Neural cell (in vitro differentiated cells): Measurements from ENCODE around the gene MT1H. TPM values are rescaled to one million over a fixed set of nuclear protein-coding genes. Genes with fewer than 3 reads are reported as not detected.
"Not testable (repeated sequence)": the region's sequence is repeated elsewhere in the genome, so short reads cannot be mapped to it uniquely, and the experiment has no call there.

Experiments used
- H2AFZ ChIP-seq: fragments of 200-600, 300-800 bp; sonication (generic), shearing (Covaris generic); 2 replicates; pipeline ENCODE4 v1.6.0; 2014; ENCODE audit warnings: low read depth, mild to moderate bottlenecking, antibody characterized with exemption, low read length, moderate library complexity
- H3F3A ChIP-seq: fragments of 200-600 bp; shearing (Covaris generic); 2 replicates; pipeline ENCODE4 v1.6.1; 2016; ENCODE audit warnings: mild to moderate bottlenecking, moderate library complexity, mixed read lengths, antibody characterized with exemption, low read length; ENCODE audit not compliant: insufficient read depth, poor library complexity, severe bottlenecking
- H3K27ac ChIP-seq: fragments of 200-600, 300-800 bp; sonication (generic), shearing (Covaris generic); 2 replicates; pipeline ENCODE4 v1.5.1; 2014; ENCODE audit warnings: mild to moderate bottlenecking, low read length, moderate library complexity
- H3K27me3 ChIP-seq: fragments of 300-800, 200-600 bp; sonication (generic), shearing (Covaris generic); 2 replicates; pipeline ENCODE4 v1.6.0; 2014; ENCODE audit warnings: mild to moderate bottlenecking, low read depth, low read length, moderate library complexity; ENCODE audit not compliant: insufficient read depth
- H3K36me3 ChIP-seq: fragments of 300-800, 200-600 bp; sonication (generic), shearing (Covaris generic); 2 replicates; pipeline ENCODE4 v1.5.1; 2014; ENCODE audit warnings: mild to moderate bottlenecking, antibody characterized with exemption, low read length, moderate library complexity; ENCODE audit not compliant: insufficient read depth
- H3K4me2 ChIP-seq: fragments of 300-800, 200-600 bp; sonication (generic), shearing (Covaris generic); 2 replicates; pipeline ENCODE4 v1.6.0; 2014; ENCODE audit warnings: mild to moderate bottlenecking, low read length
- H3K4me3 ChIP-seq: fragments of 300-800, 200-600 bp; sonication (generic), shearing (Covaris generic); 2 replicates; pipeline ENCODE4 v1.5.1; 2014; ENCODE audit warnings: mild to moderate bottlenecking, low read length, moderate library complexity
- H3K79me2 ChIP-seq: fragments of 200-600 bp; shearing (Covaris generic); replicated peaks from 2 replicates; pipeline ENCODE4 v1.6.0; 2014; ENCODE audit warnings: mild to moderate bottlenecking, low read length, moderate library complexity; ENCODE audit not compliant: insufficient read depth
- H3K9ac ChIP-seq: fragments of 300-800, 200-600 bp; sonication (generic), shearing (Covaris generic); 2 replicates; pipeline ENCODE4 v1.6.1; 2016; ENCODE audit warnings: mild to moderate bottlenecking, low read length, mixed read lengths
- H3K9me2 ChIP-seq: fragments of 200-600 bp; shearing (Covaris generic); 2 replicates; pipeline ENCODE4 v1.6.1; 2016; ENCODE audit warnings: mild to moderate bottlenecking, low read length, mixed read lengths; ENCODE audit not compliant: insufficient read depth
- H3K9me3 ChIP-seq: fragments of 200-600, 300-800 bp; sonication (generic), shearing (Covaris generic); 2 replicates; pipeline ENCODE4 v1.6.1; 2016; ENCODE audit warnings: mild to moderate bottlenecking, mixed run types, low read length, moderate library complexity, mixed read lengths
- H4K20me1 ChIP-seq: fragments of 200-600 bp; shearing (Covaris generic); 2 replicates; pipeline ENCODE4 v1.6.1; 2016; ENCODE audit warnings: mild to moderate bottlenecking, mixed run types; ENCODE audit not compliant: insufficient read depth
- CTCF ChIP-seq: fragments of 450-650 bp; IDR thresholded peaks from 2 replicates; pipeline ENCODE4 v1.5.1; 2014; ENCODE audit warnings: antibody characterized with exemption, mild to moderate bottlenecking, moderate library complexity; ENCODE audit not compliant: poor library complexity, severe bottlenecking
- EP300 ChIP-seq: fragments of 450-650 bp; conservative IDR thresholded peaks from 2 replicates; pipeline ENCODE4 v1.6.1; 2014; ENCODE audit warnings: antibody characterized with exemption, mild to moderate bottlenecking, moderate library complexity; ENCODE audit not compliant: poor library complexity, severe bottlenecking
- EZH2 ChIP-seq: fragments of 200-600, 300-800 bp; shearing (Covaris generic), sonication (generic); IDR thresholded peaks from 2 replicates; pipeline ENCODE4 v1.6.1; 2014; ENCODE audit warnings: antibody characterized with exemption, low read length, borderline replicate concordance, mild to moderate bottlenecking; ENCODE audit not compliant: insufficient read depth, poor library complexity, severe bottlenecking
- MXI1 ChIP-seq: fragments of 450-650 bp; conservative IDR thresholded peaks from 2 replicates; pipeline ENCODE4 v1.6.1; 2014; ENCODE audit warnings: antibody characterized with exemption, mild to moderate bottlenecking; ENCODE audit not compliant: poor library complexity, severe bottlenecking
- POLR2AphosphoS5 ChIP-seq: IDR thresholded peaks from 2 replicates; pipeline ENCODE4 v1.6.1; 2012
- RAD21 ChIP-seq: fragments of 450-650 bp; conservative IDR thresholded peaks from 2 replicates; pipeline ENCODE4 v1.6.1; 2014; ENCODE audit warnings: antibody characterized with exemption, mild to moderate bottlenecking, moderate library complexity
- SMC3 ChIP-seq: fragments of 450-650 bp; conservative IDR thresholded peaks from 2 replicates; pipeline ENCODE4 v1.6.1; 2014; ENCODE audit warnings: antibody characterized with exemption, mild to moderate bottlenecking, moderate library complexity; ENCODE audit not compliant: poor library complexity
- TAF1 ChIP-seq: IDR thresholded peaks from 2 replicates; pipeline ENCODE4 v1.6.1; 2012; ENCODE audit warnings: low read depth
- polyA plus RNA-seq: library from polyadenylated mRNA; depleted of rRNA; stranded (reverse); fragments of >200 nt; gene quantifications from 2 replicates; pipeline ENCODE4 v1.2.3, GENCODE V29; 2014
- TF ChIP-seq, protein P1 (sequence below): IDR thresholded peaks from 2 replicates; pipeline ENCODE4 v1.6.1; 2012; ENCODE audit warnings: borderline replicate concordance

Gene MT1H
- polyA plus RNA-seq, 1 donor from 2014 or later = not detected

GRCh38 chr16:56674570-56674969 lies 5.0 kb downstream of the MT1H start:
- not testable (repeated sequence) for H2AFZ ChIP-seq, H3K79me2 ChIP-seq, H3K9ac ChIP-seq, H3K27ac ChIP-seq, H3K36me3 ChIP-seq, H3K9me3 ChIP-seq, H3F3A ChIP-seq, H4K20me1 ChIP-seq, H3K4me2 ChIP-seq, H3K4me3 ChIP-seq, H3K9me2 ChIP-seq
- H3K27me3 ChIP-seq = peaks cover 80% of the 10 kb centered on the region

GRCh38 chr16:56675685-56676210 lies 6.1 kb downstream of the MT1H start:
- Histone ChIP-seq H3K4me3 (peak overlapping the region; percentile 25), H3K9me3 (no peaks in the 10 kb centered on the region), H3K27ac (no peak overlapping the region), H3F3A (no peaks in the 10 kb centered on the region), H3K9ac (no peak overlapping the region), H3K36me3 (no peaks in the 10 kb centered on the region), H3K27me3 (peaks cover 68% of the 10 kb centered on the region), H4K20me1 (no peaks in the 10 kb centered on the region), H2AFZ (no peak overlapping the region), H3K4me2 (no peak overlapping the region), H3K9me2 (no peaks in the 10 kb centered on the region), H3K79me2 (no peaks in the 10 kb centered on the region)
- TF ChIP-seq SMC3 = no peak
- TF ChIP-seq EP300 = no peak
- TF ChIP-seq MXI1 = no peak
- no peak for TF ChIP-seq EZH2
- TF ChIP-seq CTCF = no peak
- TF ChIP-seq POLR2AphosphoS5 = no peak
- TF ChIP-seq TAF1 = no peak
- TF ChIP-seq, protein P1, sequence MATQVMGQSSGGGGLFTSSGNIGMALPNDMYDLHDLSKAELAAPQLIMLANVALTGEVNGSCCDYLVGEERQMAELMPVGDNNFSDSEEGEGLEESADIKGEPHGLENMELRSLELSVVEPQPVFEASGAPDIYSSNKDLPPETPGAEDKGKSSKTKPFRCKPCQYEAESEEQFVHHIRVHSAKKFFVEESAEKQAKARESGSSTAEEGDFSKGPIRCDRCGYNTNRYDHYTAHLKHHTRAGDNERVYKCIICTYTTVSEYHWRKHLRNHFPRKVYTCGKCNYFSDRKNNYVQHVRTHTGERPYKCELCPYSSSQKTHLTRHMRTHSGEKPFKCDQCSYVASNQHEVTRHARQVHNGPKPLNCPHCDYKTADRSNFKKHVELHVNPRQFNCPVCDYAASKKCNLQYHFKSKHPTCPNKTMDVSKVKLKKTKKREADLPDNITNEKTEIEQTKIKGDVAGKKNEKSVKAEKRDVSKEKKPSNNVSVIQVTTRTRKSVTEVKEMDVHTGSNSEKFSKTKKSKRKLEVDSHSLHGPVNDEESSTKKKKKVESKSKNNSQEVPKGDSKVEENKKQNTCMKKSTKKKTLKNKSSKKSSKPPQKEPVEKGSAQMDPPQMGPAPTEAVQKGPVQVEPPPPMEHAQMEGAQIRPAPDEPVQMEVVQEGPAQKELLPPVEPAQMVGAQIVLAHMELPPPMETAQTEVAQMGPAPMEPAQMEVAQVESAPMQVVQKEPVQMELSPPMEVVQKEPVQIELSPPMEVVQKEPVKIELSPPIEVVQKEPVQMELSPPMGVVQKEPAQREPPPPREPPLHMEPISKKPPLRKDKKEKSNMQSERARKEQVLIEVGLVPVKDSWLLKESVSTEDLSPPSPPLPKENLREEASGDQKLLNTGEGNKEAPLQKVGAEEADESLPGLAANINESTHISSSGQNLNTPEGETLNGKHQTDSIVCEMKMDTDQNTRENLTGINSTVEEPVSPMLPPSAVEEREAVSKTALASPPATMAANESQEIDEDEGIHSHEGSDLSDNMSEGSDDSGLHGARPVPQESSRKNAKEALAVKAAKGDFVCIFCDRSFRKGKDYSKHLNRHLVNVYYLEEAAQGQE = no peak
- no peak for TF ChIP-seq RAD21

- no peak overlapping the region for H3K27ac ChIP-seq
- H3K4me3 ChIP-seq = no peak overlapping the region
- H3K9ac ChIP-seq = no peak overlapping the region
- H3K79me2 ChIP-seq = no peaks in the 10 kb centered on the region
- no peaks in the 10 kb centered on the region for H3K9me3 ChIP-seq
- TF ChIP-seq MXI1 (no peak), EZH2 (no peak), SMC3 (no peak), RAD21 (no peak), POLR2AphosphoS5 (no peak), TAF1 (no peak), CTCF (no peak), EP300 (no peak)
- TF ChIP-seq, protein P1 = no peak
- H3K9me2 ChIP-seq = no peaks in the 10 kb centered on the region
- no peaks in the 10 kb centered on the region for H3F3A ChIP-seq
- H3K4me2 ChIP-seq = no peak overlapping the region
- peaks cover 61% of the 10 kb centered on the region for H3K27me3 ChIP-seq
- no peaks in the 10 kb centered on the region for H3K36me3 ChIP-seq
- no peaks in the 10 kb centered on the region for H4K20me1 ChIP-seq
- H2AFZ ChIP-seq = no peak overlapping the region
Observed at GRCh38 chr16:56677474-56677873, 7.9 kb downstream of the MT1H start.
